GM12878 (cell line): Measurements from ENCODE around the gene DCDC1. TPM values are rescaled to one million over a fixed set of nuclear protein-coding genes. Genes with fewer than 3 reads are reported as not detected.

Source experiments
- ATAC-seq: fragments of 200-7000 bp; cut with Tn5 transposase; 3 replicates; pipeline ENCODE4 v1.9.1; 2020; ENCODE audit warnings: mild to moderate bottlenecking, moderate library complexity
- BruUV-seq: library from RNA; stranded (reverse); fragments of 400-500 nt; replicated peaks from 2 replicates; lab custom pipeline; 2021; lab: Mats Ljungman, UMichigan
- CTCF ChIA-PET: fragments of 300-600 bp; sonication (Branson Sonifier 250); formaldehyde crosslinking; extraction: SDS; loops from one replicate; lab custom pipeline; 2021; ENCODE audit warnings: inconsistent platforms; lab: Yijun Ruan, JAX
- POLR2A ChIA-PET: fragments of 350-600 bp; formaldehyde crosslinking; extraction: SDS; loops from one replicate; lab custom pipeline; 2021; ENCODE audit warnings: inconsistent platforms; lab: Charles Lee
- RAD21 ChIA-PET: fragments of 300-600 bp; sonication (Branson Sonifier 250); formaldehyde crosslinking; loops from one replicate; lab custom pipeline; 2023; ENCODE audit warnings: antibody characterized with exemption; ENCODE audit not compliant: unreplicated experiment; lab: Charles Lee
- SMC1A ChIA-PET: fragments of 300-600 bp; sonication (Branson Sonifier 250); formaldehyde crosslinking; loops from one replicate; lab custom pipeline; 2023; ENCODE audit not compliant: unreplicated experiment, uncharacterized antibody; lab: Charles Lee
- DNase-seq: peaks from one replicate; pipeline ENCODE4 v3.0.0-alpha.2; 2011; ENCODE audit warnings: low read depth, low spot score
- FAIRE-seq: peaks from 3 replicates; lab custom pipeline; 2011; peaks lifted over from hg19 to GRCh38; lab: Jason Lieb, UNC
- H2AFZ ChIP-seq: 2 replicates; pipeline ENCODE4 v1.6.0; 2011; ENCODE audit warnings: low read depth, low read length, control low read depth; ENCODE audit not compliant: control insufficient read depth
- H3K27ac ChIP-seq: 2 replicates; pipeline ENCODE4 v1.5.1; 2011; ENCODE audit warnings: control low read depth; ENCODE audit not compliant: control insufficient read depth, insufficient read depth
- H3K27me3 ChIP-seq, 2 experiments: replicated peaks in 1 of 2; 2 replicates each; pipeline versions ENCODE4 v1.6.0 to v1.6.1; 2011; ENCODE audit warnings: low read length in 1 of 2; ENCODE audit not compliant: control insufficient read depth in 2 of 2, insufficient read depth in 2 of 2
- H3K36me3 ChIP-seq, 2 experiments: 2 replicates each; pipeline ENCODE4 v1.5.1; 2011; ENCODE audit warnings: low read length in 1 of 2; ENCODE audit not compliant: control insufficient read depth in 2 of 2, insufficient read depth in 2 of 2
- H3K4me1 ChIP-seq: 2 replicates; pipeline ENCODE4 v1.6.1; 2011; ENCODE audit warnings: mild to moderate bottlenecking, low read length, moderate library complexity, mixed read lengths; ENCODE audit not compliant: control insufficient read depth, insufficient read depth
- H3K4me2 ChIP-seq: 2 replicates; pipeline ENCODE4 v1.6.0; 2011; ENCODE audit warnings: control low read depth; ENCODE audit not compliant: control insufficient read depth, insufficient read depth
- H3K4me3 ChIP-seq: fragments of 200-600 bp; sonication (generic); 2 replicates; pipeline ENCODE4 v1.5.1; 2016
- H3K79me2 ChIP-seq: 2 replicates; pipeline ENCODE4 v1.6.0; 2011; ENCODE audit warnings: low read length; ENCODE audit not compliant: control insufficient read depth, insufficient read depth
- H3K9ac ChIP-seq: 2 replicates; pipeline ENCODE4 v1.8.0; 2011; ENCODE audit warnings: low read length, control low read depth, mixed read lengths; ENCODE audit not compliant: control insufficient read depth, insufficient read depth
- H3K9me3 ChIP-seq: replicated peaks from 3 replicates; pipeline ENCODE4 v1.5.1; 2011; ENCODE audit warnings: mild to moderate bottlenecking, low read length; ENCODE audit not compliant: control insufficient read depth, insufficient read depth
- H4K20me1 ChIP-seq: 2 replicates; pipeline ENCODE4 v1.6.0; 2011; ENCODE audit not compliant: control insufficient read depth, insufficient read depth
- BRCA1 ChIP-seq: IDR thresholded peaks from 2 replicates; pipeline ENCODE4 v1.6.1; 2011; ENCODE audit warnings: low read depth, low read length, improper control_type of control experiment
- DPF2 ChIP-seq: fragments of 450-650 bp; IDR thresholded peaks from 2 replicates; pipeline ENCODE4 v1.6.1; 2017; ENCODE audit warnings: mild to moderate bottlenecking
- KAT2A ChIP-seq: conservative IDR thresholded peaks from 2 replicates; pipeline ENCODE4 v1.6.1; 2011; ENCODE audit warnings: low read depth, low read length; ENCODE audit not compliant: control insufficient read depth
- MTA2 ChIP-seq: fragments of 450-650 bp; IDR thresholded peaks from 2 replicates; pipeline ENCODE4 v1.6.1; 2016; ENCODE audit warnings: low read depth, mild to moderate bottlenecking, moderate library complexity
- MTA3 ChIP-seq: IDR thresholded peaks from 2 replicates; pipeline ENCODE4 v1.6.1; 2012; ENCODE audit warnings: low read length, inconsistent platforms, borderline replicate concordance
- MYB ChIP-seq: fragments of 150-350 bp; IDR thresholded peaks from 2 replicates; pipeline ENCODE4 v1.6.1; 2014; ENCODE audit warnings: mild to moderate bottlenecking, low read depth, low read length, borderline replicate concordance
- PAX5 ChIP-seq: IDR thresholded peaks from 2 replicates; pipeline ENCODE4 v1.6.1; 2011; ENCODE audit warnings: low read depth, low read length, borderline replicate concordance
- POLR2AphosphoS5 ChIP-seq: IDR thresholded peaks from 2 replicates; pipeline ENCODE4 v1.6.1; 2011; ENCODE audit warnings: mild to moderate bottlenecking, low read length, inconsistent platforms
- PRDM15 ChIP-seq: fragments of 450-650 bp; formaldehyde crosslinking; IDR thresholded peaks from 2 replicates; pipeline ENCODE4 v1.4.0; 2020; ENCODE audit warnings: mild to moderate bottlenecking, moderate library complexity
- RCOR1 ChIP-seq: conservative IDR thresholded peaks from 2 replicates; pipeline ENCODE4 v1.6.1; 2012; ENCODE audit warnings: low read depth, low read length, improper control_type of control experiment
- RELA ChIP-seq: fragments of 450-650 bp; IDR thresholded peaks from 2 replicates; pipeline ENCODE4 v1.8.0; 2014; ENCODE audit warnings: borderline replicate concordance; ENCODE audit not compliant: partially characterized antibody
- SP1 ChIP-seq: IDR thresholded peaks from one replicate; pipeline ENCODE4 v1.6.1; 2011; ENCODE audit warnings: low read depth, low read length
- YBX1 ChIP-seq: fragments of 450-650 bp; IDR thresholded peaks from 2 replicates; pipeline ENCODE4 v1.6.1; 2016; ENCODE audit warnings: antibody characterized with exemption
- ZNF217 ChIP-seq: fragments of 450-650 bp; IDR thresholded peaks from 2 replicates; pipeline ENCODE4 v1.6.1; 2017; ENCODE audit warnings: antibody characterized with exemption, mild to moderate bottlenecking
- in situ Hi-C: fragments of 300-500 bp; cut with MboI; formaldehyde crosslinking; loops from 9 replicates; pipeline ENCODE4 v1.14.3; 2018; ENCODE audit warnings: mixed read lengths
- intact Hi-C: fragments of 100-400 bp; cut with micrococcal nuclease; formaldehyde crosslinking; loops from one replicate; pipeline ENCODE4 v1.14.2; 2022; ENCODE audit not compliant: unreplicated experiment
- polyA plus RNA-seq, 11 experiments: library from polyadenylated mRNA; depleted of rRNA in 4 of 11; unstranded in 6 of 11; stranded (reverse) in 5 of 11; fragments of >200 nt; fragmentation: Nextera tagmentation in 4 of 11; fragmentation: Illumina TruSeq in 1 of 11; extraction: Ambion mirVana in 4 of 11; extraction: Trizol in 1 of 11; gene quantifications; 1 replicate in 1 of 11; 2 replicates in 10 of 11; pipeline versions ENCODE4 v1.2.1 to v1.2.3, GENCODE V29; 2011 to 2016; ENCODE audit warnings: inconsistent platforms in 2 of 11, missing spikeins in 2 of 11, low read depth in 1 of 11
- total RNA-seq, 4 experiments: library from RNA; depleted of rRNA in 3 of 4; stranded (reverse); fragments of >200 nt in 3 of 4; fragmentation: Illumina TruSeq in 1 of 4; extraction: Trizol in 1 of 4; gene quantifications; 2 replicates each; pipeline versions ENCODE4 v1.2.1 to v1.2.3, GENCODE V29; 2013 to 2021
- TF ChIP-seq, protein P1 (sequence below): fragments of 450-650 bp; IDR thresholded peaks from 2 replicates; pipeline ENCODE4 v1.6.1; 2016; ENCODE audit warnings: mild to moderate bottlenecking

DCDC1 gene
- total and polyA plus RNA-seq, 10 of the 15 experiments (the other 5 are each of a cell fraction or from before 2014, with no cell fraction given), result not detected

DNA sequence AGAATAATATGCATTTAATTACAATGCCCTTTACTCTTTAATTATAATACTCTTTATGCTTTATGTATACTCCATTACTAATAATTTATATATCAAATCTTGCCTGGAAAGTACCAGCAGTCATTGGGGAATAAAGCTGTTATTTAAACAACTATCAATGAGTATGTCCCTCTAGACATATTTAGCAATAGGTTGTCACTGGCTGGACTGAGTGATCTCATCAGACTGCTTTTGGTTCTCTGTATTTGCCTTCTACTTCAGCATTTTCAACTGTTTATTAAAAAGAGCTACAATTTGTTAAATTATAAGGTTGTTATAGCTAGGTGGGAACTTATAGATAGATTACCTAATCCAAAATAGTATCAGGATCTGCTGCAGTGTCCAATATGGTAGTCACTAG is 267.2 kb downstream of the DCDC1 start:
- H3K9me3 ChIP-seq, result no peaks in the 10 kb centered on the region
- H2AFZ ChIP-seq, result no peak overlapping the region
- H3K36me3 ChIP-seq, result no peaks in the 10 kb centered on the region
- ChIA-PET SMC1A (interaction anchor here (1.3 kb wide), 1 partner anchor 9 kb away, joined by 4 read pairs; no protein-coding TSS in a partner anchor), POLR2A (interaction anchor here (0.5 kb wide), 1 partner anchor 1181 kb away, joined by 6 read pairs; no protein-coding TSS in a partner anchor), RAD21 (no interaction called here), CTCF (no interaction called here)
- H3K9ac ChIP-seq, result no peak overlapping the region
- BruUV-seq, result no TSS peak
- FAIRE-seq (no peak), ATAC-seq (no peak), DNase-seq (no peak)
- intact Hi-C loops (loop anchor here (10.0 kb wide), 1 partner anchor 1192 kb away; no protein-coding TSS in a partner anchor), in situ Hi-C loops (loop anchor here (10.0 to 25.0 kb wide), 2 partner anchors 760 to 852 kb away; no protein-coding TSS in a partner anchor)
- no peak overlapping the region for H3K4me3 ChIP-seq
- H3K4me1 ChIP-seq, result no peaks in the 10 kb centered on the region
- TF ChIP-seq ZNF217 (no peak), MYB (no peak), KAT2A (no peak), POLR2AphosphoS5 (no peak), DPF2 (no peak), YBX1 (no peak), BRCA1 (no peak), RCOR1 (no peak), PRDM15 (no peak), MTA3 (no peak), RELA (no peak), MTA2 (no peak), SP1 (no peak), PAX5 (no peak)
- TF ChIP-seq, protein P1, sequence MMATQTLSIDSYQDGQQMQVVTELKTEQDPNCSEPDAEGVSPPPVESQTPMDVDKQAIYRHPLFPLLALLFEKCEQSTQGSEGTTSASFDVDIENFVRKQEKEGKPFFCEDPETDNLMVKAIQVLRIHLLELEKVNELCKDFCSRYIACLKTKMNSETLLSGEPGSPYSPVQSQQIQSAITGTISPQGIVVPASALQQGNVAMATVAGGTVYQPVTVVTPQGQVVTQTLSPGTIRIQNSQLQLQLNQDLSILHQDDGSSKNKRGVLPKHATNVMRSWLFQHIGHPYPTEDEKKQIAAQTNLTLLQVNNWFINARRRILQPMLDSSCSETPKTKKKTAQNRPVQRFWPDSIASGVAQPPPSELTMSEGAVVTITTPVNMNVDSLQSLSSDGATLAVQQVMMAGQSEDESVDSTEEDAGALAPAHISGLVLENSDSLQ, result no peak
- no peaks in the 10 kb centered on the region for H3K27me3 ChIP-seq
- no peaks in the 10 kb centered on the region for H3K79me2 ChIP-seq
- no peak overlapping the region for H3K27ac ChIP-seq
- H3K4me2 ChIP-seq, result no peak overlapping the region
- H4K20me1 ChIP-seq, result no peaks in the 10 kb centered on the region
